Adrenal gland (tissue), 5 donors: ENCODE results near the gene CELF3.

Experiments used
- CTCF ChIP-seq, 6 experiments: fragments of 450-650 bp in 4 of 6; fragments of 200-600 bp in 2 of 6; sonication (generic) in 1 of 6; IDR thresholded peaks; 1 replicate in 5 of 6; 2 replicates in 1 of 6; pipeline versions ENCODE4 v1.5.1 to v1.8.0; 2016 to 2021; ENCODE audit warnings: antibody characterized with exemption in 6 of 6, mild to moderate bottlenecking in 2 of 6, moderate library complexity in 1 of 6
- POLR2A ChIP-seq, 2 donors: fragments of 450-650 bp; IDR thresholded peaks; one replicate each; pipeline ENCODE4 v1.6.1; 2017; ENCODE audit warnings: antibody characterized with exemption in 2 of 2, mild to moderate bottlenecking in 2 of 2, moderate library complexity in 1 of 2
- donor health status: DM: no; HTN: no; CAD: no.

- no peak for TF ChIP-seq POLR2A (IDR thresholded peaks at IDR 0.05)
- TF ChIP-seq CTCF (IDR thresholded peaks at IDR 0.05), result no peak
Observed at GRCh38 chr1:151681923-151682322, 34.7 kb downstream of the CELF3 start.
